ENCODE measurements around the gene B3GNT9.

Gene B3GNT9

GRCh38 chr16:67150833-67151396 lies at the start of gene B3GNT9:
B3GNT9 (minus strand) TSS chr16:67150998; CDS start chr16:67150485, 513 bp downstream.
- DNase-seq (ENCODE audit: low read depth in 2 of 2), result peak; percentile 80
- H3K4me3 ChIP-seq (replicated peaks in 1 of 2; ENCODE audit: low read depth in 2 of 2, low read length in 2 of 2), result peak within 1 kb of the TSS; percentile 56 to 66
- no peak for TF ChIP-seq CTCF (IDR thresholded peaks at IDR 0.05; ENCODE audit: low read depth, low read length)

GRCh38 chr16:67200491-67200890 lies 49.7 kb upstream of the B3GNT9 start:
- TF ChIP-seq CTCF (IDR thresholded peaks at IDR 0.05; ENCODE audit: low read depth, low read length), result no peak
- no peak for DNase-seq (ENCODE audit: low read depth in 2 of 2)
- no peak overlapping the region for H3K4me3 ChIP-seq (replicated peaks in 1 of 2; ENCODE audit: low read depth in 2 of 2, low read length in 2 of 2)

DNA sequence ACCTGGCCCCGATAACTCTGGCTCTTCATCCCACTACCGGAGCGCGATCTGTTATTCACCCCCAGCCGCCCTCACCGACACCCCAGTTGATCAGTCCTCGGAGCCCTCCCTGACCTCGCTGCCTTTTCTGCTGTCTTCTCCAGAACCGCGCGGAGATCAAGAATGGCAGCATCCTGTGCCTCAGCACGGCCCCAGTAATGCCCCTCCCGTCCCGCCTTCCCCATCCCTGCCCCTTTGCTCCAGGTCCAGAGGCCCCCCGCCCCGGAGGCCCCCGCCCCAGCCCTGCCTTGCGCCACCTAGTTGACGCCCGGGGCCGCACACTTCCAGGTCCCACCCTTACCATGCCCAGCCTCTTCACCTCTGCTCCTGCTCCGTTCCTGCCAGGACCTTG lies 49.0 kb upstream of the B3GNT9 start:
- no peak for DNase-seq (ENCODE audit: low read depth in 2 of 2)
- no peak for TF ChIP-seq CTCF (IDR thresholded peaks at IDR 0.05; ENCODE audit: low read depth, low read length)
- H3K4me3 ChIP-seq (replicated peaks in 1 of 2; ENCODE audit: low read depth in 2 of 2, low read length in 2 of 2), result no peak overlapping the region

DNA sequence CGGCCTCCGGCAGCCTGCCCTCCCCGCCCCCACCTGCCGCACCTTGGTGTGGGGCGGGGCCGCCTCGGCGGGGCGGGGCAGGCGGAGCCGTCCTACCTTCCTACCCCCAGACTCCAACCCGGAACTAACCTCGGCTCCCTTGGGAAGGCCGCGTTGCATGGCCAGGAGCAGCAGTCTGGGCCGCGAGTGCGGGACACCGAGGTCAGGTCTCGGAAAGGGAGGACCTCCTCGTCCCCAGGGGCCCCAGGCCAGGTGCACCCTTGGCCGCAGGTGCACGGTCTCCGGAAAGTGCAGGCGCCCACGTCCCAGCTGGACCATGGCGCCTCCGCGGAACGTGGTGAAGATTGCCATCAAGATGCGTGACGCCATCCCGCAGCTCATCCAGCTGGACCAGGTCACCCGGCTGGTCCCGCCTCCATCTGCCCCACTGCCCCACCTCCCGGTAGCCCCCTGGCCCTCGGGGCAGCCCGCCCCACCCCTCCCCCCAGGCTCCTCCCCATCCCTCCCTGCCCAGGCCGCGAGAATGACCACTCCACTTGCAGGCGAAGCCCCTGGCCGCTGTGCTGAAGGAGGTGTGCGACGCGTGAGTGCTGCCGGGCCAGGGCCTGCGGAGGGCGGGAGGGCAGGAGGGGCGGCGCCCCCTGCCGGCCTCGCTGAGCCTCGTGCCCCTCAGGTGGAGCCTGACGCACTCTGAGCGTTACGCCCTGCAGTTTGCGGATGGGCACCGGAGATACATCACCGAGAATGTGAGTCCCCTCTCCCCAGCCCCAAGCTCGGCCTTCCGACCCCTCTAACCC lies 48.4 kb upstream of the B3GNT9 start, which contains the start of gene ELMO3:
TSS of gene ELMO3 (plus strand) at position 121 of the 797 bp plus-strand sequence. CDS start at position 317, 196 bp downstream.
- DNase-seq (ENCODE audit: low read depth in 2 of 2), result no peak
- peak; percentile 9 for TF ChIP-seq CTCF (IDR thresholded peaks at IDR 0.05; ENCODE audit: low read depth, low read length)
- no peak within 1 kb of the TSS for H3K4me3 ChIP-seq (replicated peaks in 1 of 2; ENCODE audit: low read depth in 2 of 2, low read length in 2 of 2)

DNA sequence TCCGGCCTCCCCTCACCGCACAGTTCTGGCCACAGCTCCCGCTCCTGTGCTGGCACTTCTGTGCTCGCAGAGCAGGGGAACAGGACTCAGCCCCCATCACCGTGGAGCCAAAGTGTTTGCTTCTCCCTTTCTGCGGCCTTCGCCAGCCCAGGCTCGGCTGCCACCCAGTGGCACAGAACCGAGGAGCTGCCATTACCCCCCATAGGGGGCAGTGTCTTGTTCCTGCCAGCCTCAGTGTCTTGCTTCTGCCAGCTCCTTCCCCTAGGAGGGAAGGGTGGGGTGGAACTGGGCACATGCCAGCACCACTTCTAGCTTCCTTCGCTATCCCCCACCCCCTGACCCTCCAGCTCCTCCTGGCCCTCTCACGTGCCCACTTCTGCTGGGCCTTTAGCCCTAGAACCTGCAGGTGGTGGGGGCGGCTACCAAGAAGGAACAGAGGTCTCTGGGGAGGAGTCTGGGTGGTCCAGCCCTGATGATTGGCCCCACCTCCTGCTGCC lies 47.5 kb upstream of the B3GNT9 start:
- H3K4me3 ChIP-seq (replicated peaks in 1 of 2; ENCODE audit: low read depth in 2 of 2, low read length in 2 of 2), result no peak overlapping the region
- DNase-seq (ENCODE audit: low read depth in 2 of 2), result peak; percentile 35 to 50
- peak; percentile 68 for TF ChIP-seq CTCF (IDR thresholded peaks at IDR 0.05; ENCODE audit: low read depth, low read length)

DNA sequence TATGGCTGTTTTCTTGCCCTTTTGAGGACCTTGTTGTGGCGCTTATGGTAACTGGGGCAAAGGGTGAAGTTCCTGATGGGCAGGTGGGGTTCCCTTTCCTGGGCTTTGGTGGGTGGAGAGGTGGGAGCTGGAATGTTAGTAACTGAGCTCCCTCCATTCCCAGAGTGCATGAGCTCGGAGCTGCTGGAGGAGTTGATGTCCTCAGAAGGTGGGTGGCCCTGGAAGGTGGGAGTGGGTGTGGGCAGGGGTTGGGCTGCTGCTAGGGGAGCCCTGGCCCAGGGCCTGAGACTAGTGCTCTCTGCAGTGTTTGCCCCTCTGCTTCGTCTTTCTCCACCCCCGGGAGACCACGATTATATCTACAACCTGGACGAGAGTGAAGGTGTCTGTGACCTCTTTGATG lies 46.9 kb upstream of the B3GNT9 start:
- no peak overlapping the region for H3K4me3 ChIP-seq (replicated peaks in 1 of 2; ENCODE audit: low read depth in 2 of 2, low read length in 2 of 2)
- no peak for TF ChIP-seq CTCF (IDR thresholded peaks at IDR 0.05; ENCODE audit: low read depth, low read length)
- DNase-seq (ENCODE audit: low read depth in 2 of 2), result no peak

Measured in cardiac fibroblast (primary cell).